Measurements from ENCODE around the gene SLCO2B1.

- TF ChIP-seq GABPA (IDR thresholded peaks at IDR 0.05; ENCODE audit: low read depth) (no peak), CTCF (IDR thresholded peaks at IDR 0.05; ENCODE audit: insufficient read depth, low read length) (no peak), REST (IDR thresholded peaks at IDR 0.05; ENCODE audit: insufficient replicate concordance, low read depth) (no peak), POLR2AphosphoS5 (IDR thresholded peaks at IDR 0.05; ENCODE audit: low read depth) (no peak), SPI1 (IDR thresholded peaks at IDR 0.05; ENCODE audit: borderline replicate concordance, low read depth) (no peak)
Observed at GRCh38 chr11:75166791-75167190, 15.9 kb downstream of the SLCO2B1 start.

Data from HL-60 (cell line).